DOHH2 (cell line): ENCODE measurements around the gene KLHL1.

Source experiments
- H3F3A ChIP-seq: fragments of 200-600 bp; sonication (generic), shearing (Covaris generic); 2 replicates; pipeline ENCODE4 v1.6.0; 2016; ENCODE audit warnings: antibody characterized with exemption, mild to moderate bottlenecking; ENCODE audit not compliant: control insufficient read depth, insufficient read depth
- H3K27ac ChIP-seq: fragments of 200-600 bp; sonication (generic); 2 replicates; pipeline ENCODE4 v1.5.1; 2014; ENCODE audit warnings: low read depth, mild to moderate bottlenecking, low read length, moderate library complexity
- H3K27me3 ChIP-seq: fragments of 200-600 bp; sonication (generic); 2 replicates; pipeline ENCODE4 v1.6.1; 2014; ENCODE audit warnings: mild to moderate bottlenecking, low read length, mixed read lengths; ENCODE audit not compliant: control insufficient read depth
- H3K36me3 ChIP-seq: fragments of 200-600 bp; sonication (generic); 2 replicates; pipeline ENCODE4 v1.6.1; 2014; ENCODE audit warnings: mild to moderate bottlenecking, low read length, moderate library complexity, mixed read lengths; ENCODE audit not compliant: control insufficient read depth
- H3K4me1 ChIP-seq: fragments of 200-600 bp; sonication (generic); 2 replicates; pipeline ENCODE4 v1.6.1; 2014; ENCODE audit warnings: mild to moderate bottlenecking, low read length, mixed read lengths; ENCODE audit not compliant: control insufficient read depth
- H3K4me2 ChIP-seq: fragments of 200-600 bp; sonication (generic); 2 replicates; pipeline ENCODE4 v1.6.0; 2014; ENCODE audit warnings: mild to moderate bottlenecking, low read length, moderate library complexity
- H3K4me3 ChIP-seq: fragments of 200-600 bp; sonication (generic); 2 replicates; pipeline ENCODE4 v1.5.1; 2014; ENCODE audit warnings: mild to moderate bottlenecking, low read length, mixed read lengths
- H3K79me2 ChIP-seq: fragments of 200-600 bp; sonication (generic); 2 replicates; pipeline ENCODE4 v1.6.1; 2014; ENCODE audit warnings: mild to moderate bottlenecking, low read length, mixed read lengths; ENCODE audit not compliant: control insufficient read depth
- H3K9me2 ChIP-seq: fragments of 200-600 bp; sonication (generic); replicated peaks from 2 replicates; pipeline ENCODE4 v1.6.1; 2014; ENCODE audit warnings: mild to moderate bottlenecking, low read length, mixed read lengths; ENCODE audit not compliant: control insufficient read depth
- H3K9me3 ChIP-seq: fragments of 200-600 bp; sonication (generic); 2 replicates; pipeline ENCODE4 v1.6.1; 2014; ENCODE audit warnings: antibody characterized with exemption, low read length, mixed read lengths; ENCODE audit not compliant: control insufficient read depth, insufficient read depth
- H4K20me1 ChIP-seq: fragments of 200-600 bp; sonication (generic); 2 replicates; pipeline ENCODE4 v1.6.0; 2014; ENCODE audit warnings: low read depth, mild to moderate bottlenecking, antibody characterized with exemption, low read length, moderate library complexity; ENCODE audit not compliant: control insufficient read depth, insufficient read depth
- CTCF ChIP-seq: fragments of 200-600 bp; sonication (generic); IDR thresholded peaks from one replicate; pipeline ENCODE4 v1.5.1; 2014; ENCODE audit warnings: antibody characterized with exemption, mild to moderate bottlenecking, low read depth, low read length; ENCODE audit not compliant: poor library complexity, severe bottlenecking
- EZH2phosphoT487 ChIP-seq: fragments of 200-600 bp; sonication (generic); IDR thresholded peaks from 2 replicates; pipeline ENCODE4 v1.6.1; 2017; ENCODE audit warnings: borderline replicate concordance, mild to moderate bottlenecking, antibody characterized with exemption, low read length, moderate library complexity, mixed read lengths

The KLHL1 gene

GRCh38 chr13:70117338-70117905 is 9.2 kb upstream of the KLHL1 start:
- no peaks in the 10 kb centered on the region for H4K20me1 ChIP-seq
- H3K27ac ChIP-seq = no peak overlapping the region
- no peaks in the 10 kb centered on the region for H3K9me2 ChIP-seq
- no peaks in the 10 kb centered on the region; the same call in 1 of the 2 replicates for H3K9me3 ChIP-seq
- H3K27me3 ChIP-seq = no peaks in the 10 kb centered on the region
- H3F3A ChIP-seq = no peaks in the 10 kb centered on the region
- no peak overlapping the region for H3K4me2 ChIP-seq
- no peaks in the 10 kb centered on the region for H3K4me1 ChIP-seq
- no peak overlapping the region for H3K4me3 ChIP-seq
- no peaks in the 10 kb centered on the region for H3K36me3 ChIP-seq
- TF ChIP-seq CTCF (no peak), EZH2phosphoT487 (no peak)
- no peaks in the 10 kb centered on the region for H3K79me2 ChIP-seq

- H3K79me2 ChIP-seq = no peaks in the 10 kb centered on the region
- no peaks in the 10 kb centered on the region for H4K20me1 ChIP-seq
- H3K9me3 ChIP-seq = no peaks in the 10 kb centered on the region
- H3K4me3 ChIP-seq = no peak within 1 kb of the TSS
- no peaks in the 10 kb centered on the region for H3F3A ChIP-seq
- H3K9me2 ChIP-seq = no peaks in the 10 kb centered on the region
- H3K4me1 ChIP-seq = no peaks in the 10 kb centered on the region
- H3K27me3 ChIP-seq = no peaks in the 10 kb centered on the region
- H3K4me2 ChIP-seq = no peak within 1 kb of the TSS
- H3K36me3 ChIP-seq = no peaks in the 10 kb centered on the region
- TF ChIP-seq EZH2phosphoT487 (no peak), CTCF (no peak)
- H3K27ac ChIP-seq = no peak within 1 kb of the TSS
Observed at GRCh38 chr13:70107498-70108281, 562 bp downstream of the KLHL1 start, which contains the start of gene ATXN8OS. ATXN8OS (plus strand) TSS chr13:70107826.

GRCh38 chr13:70107125-70107497 is 1.1 kb downstream of the KLHL1 start:
- no peaks in the 10 kb centered on the region for H3K4me1 ChIP-seq
- H3K79me2 ChIP-seq = no peaks in the 10 kb centered on the region
- H3K27ac ChIP-seq = no peak overlapping the region
- no peaks in the 10 kb centered on the region for H3K27me3 ChIP-seq
- H3K9me2 ChIP-seq = no peaks in the 10 kb centered on the region
- no peak for TF ChIP-seq CTCF
- no peak overlapping the region for H3K4me2 ChIP-seq
- H3F3A ChIP-seq = no peaks in the 10 kb centered on the region
- no peak overlapping the region for H3K4me3 ChIP-seq
- no peaks in the 10 kb centered on the region for H3K36me3 ChIP-seq
- H3K9me3 ChIP-seq = no peaks in the 10 kb centered on the region
- no peaks in the 10 kb centered on the region for H4K20me1 ChIP-seq
